HG02571 (cell line): ENCODE measurements around the gene TDP2.
"Not testable (repeated sequence)": the region's sequence is repeated elsewhere in the genome, so short reads cannot be mapped to it uniquely, and the experiment has no call there.

ENCODE experiments used
- ATAC-seq: cut with Tn5 transposase; IDR thresholded peaks from one replicate; pipeline ENCODE4 v1.9.1; 2021; ENCODE audit warnings: mild to moderate bottlenecking, moderate library complexity; ENCODE audit not compliant: unreplicated experiment

The TDP2 gene

GRCh38 chr6:24666641-24667377 is at the start of gene TDP2, which contains the start of gene ACOT13:
TDP2 (minus strand) TSS chr6:24666899; CDS start chr6:24666862, 37 bp downstream.
ACOT13 (plus strand) TSS chr6:24667077; CDS start chr6:24667264, 187 bp downstream.
- peak; percentile 96 for ATAC-seq

DNA sequence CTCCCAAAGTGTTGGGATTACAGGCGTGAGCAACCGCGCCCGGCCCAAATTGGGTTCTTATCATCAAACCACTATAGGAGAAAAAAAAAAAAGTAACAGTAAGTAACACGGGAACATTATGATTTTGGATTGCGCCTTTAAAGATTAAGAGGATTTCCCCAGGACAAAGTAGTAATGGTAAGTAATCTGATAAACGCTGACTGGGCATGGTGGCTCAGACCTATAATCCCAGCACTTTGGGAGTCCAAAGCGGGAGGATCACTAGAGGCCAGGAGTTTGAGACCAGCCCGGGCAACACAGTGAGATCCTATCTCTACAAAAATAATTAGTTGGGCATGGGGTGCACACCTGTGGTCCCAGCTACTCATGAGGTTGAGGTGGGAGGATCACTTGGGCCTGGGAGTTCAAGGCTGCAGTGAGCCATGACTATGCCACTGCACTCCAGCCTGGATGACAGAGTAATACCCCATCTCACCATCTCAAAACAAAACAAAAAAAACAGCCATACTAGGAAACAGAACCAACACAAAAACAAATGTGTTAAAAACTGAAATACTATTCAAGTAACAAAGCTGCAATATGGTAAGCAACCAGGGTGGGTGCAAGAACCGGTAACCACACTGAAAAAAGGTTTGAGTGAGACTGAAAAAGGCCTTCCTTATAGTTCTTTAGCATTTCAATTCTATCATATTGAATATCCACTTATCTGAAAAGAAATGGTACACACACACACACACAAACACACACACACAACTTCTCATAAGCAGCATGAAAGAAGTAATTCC is 44.0 kb upstream of the TDP2 start:
- no peak for ATAC-seq

- ATAC-seq: no peak
These were observed 42.5 kb upstream of the TDP2 start for GRCh38 chr6:24709014-24709711.

- no peak for ATAC-seq
These were observed 41.9 kb upstream of the TDP2 start for GRCh38 chr6:24708612-24709011.

GRCh38 chr6:24704468-24704867 is 37.8 kb upstream of the TDP2 start:
- ATAC-seq: no peak

- ATAC-seq: no peak
These were observed 36.1 kb upstream of the TDP2 start for GRCh38 chr6:24702720-24703282.

DNA sequence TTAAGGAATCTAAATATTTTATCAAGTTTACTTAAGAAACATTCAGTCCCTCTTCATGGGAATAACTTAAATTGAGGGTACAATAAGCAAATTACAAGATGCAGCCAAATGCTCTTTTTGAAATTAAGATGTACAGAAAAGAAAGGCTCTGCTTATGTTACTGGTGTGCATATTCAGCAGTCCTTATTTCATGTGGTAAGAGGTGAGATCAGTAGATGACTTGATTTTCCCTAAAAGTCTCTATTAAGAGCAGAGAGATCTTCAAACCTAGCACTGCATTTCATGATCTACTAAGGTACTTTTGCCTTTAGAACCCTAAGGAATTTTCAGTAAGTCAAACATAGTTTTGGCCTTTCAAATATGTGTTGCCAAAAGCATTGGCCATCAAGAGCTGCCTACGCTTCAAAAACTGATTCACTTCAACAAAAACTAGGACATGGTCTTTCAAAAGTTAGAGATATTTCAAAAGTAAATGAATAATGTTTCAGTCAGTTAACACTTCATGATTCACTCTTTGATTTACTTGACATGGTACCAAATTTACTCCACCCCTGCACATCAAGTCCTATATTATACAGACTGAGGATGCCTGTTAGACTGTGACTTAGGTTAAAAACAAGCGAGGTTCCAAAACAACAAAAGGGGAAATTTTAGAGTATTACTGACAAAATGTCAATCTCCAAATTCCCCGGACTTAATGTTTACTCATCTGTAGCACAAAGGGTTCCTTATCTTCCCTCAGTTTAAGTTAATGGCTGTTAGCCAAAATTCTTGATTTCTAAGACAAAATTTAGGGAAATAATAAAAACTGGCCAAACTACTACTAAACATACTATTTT is 33.0 kb upstream of the TDP2 start:
- ATAC-seq: no peak

GRCh38 chr6:24696097-24696496 is 29.4 kb upstream of the TDP2 start:
- ATAC-seq: no peak

DNA sequence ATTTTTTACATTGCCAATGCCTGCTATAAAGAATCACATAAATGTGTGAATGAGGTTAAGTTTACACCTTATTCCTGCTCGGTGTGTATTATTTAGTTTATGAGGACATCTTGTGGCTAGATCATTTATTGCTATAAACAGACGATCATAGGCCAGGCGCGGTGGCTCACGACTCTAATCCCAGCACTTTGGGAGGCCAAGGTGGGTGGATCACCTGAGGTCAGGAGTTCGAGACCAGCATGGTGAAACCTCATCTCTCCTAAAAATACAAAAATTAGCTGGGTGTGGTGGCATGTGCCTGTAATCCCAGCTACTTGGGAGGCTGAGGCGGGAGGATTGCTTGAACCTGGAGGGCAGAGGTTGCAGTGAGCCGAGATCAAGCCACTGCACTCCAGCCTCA is 28.9 kb upstream of the TDP2 start:
- ATAC-seq: not testable (repeated sequence)

DNA sequence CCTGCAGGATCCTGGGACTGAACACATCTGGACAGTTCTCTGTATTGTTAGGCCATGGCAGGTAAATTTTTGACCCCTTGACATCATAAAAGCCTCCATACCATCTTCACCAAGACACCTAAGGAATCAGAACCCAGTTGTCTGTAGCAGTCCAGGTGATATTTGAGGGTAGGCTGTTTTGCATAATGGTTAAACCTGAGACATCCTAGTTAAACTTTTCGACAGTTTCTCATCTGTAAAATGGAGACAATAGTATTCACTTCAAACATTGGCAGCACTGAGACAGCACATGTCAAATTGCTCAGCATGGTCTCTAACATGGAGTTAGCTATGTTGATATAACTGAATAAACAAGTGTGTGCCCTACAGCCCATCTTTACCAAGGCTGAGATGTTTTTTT is 27.5 kb upstream of the TDP2 start:
- no peak for ATAC-seq

DNA sequence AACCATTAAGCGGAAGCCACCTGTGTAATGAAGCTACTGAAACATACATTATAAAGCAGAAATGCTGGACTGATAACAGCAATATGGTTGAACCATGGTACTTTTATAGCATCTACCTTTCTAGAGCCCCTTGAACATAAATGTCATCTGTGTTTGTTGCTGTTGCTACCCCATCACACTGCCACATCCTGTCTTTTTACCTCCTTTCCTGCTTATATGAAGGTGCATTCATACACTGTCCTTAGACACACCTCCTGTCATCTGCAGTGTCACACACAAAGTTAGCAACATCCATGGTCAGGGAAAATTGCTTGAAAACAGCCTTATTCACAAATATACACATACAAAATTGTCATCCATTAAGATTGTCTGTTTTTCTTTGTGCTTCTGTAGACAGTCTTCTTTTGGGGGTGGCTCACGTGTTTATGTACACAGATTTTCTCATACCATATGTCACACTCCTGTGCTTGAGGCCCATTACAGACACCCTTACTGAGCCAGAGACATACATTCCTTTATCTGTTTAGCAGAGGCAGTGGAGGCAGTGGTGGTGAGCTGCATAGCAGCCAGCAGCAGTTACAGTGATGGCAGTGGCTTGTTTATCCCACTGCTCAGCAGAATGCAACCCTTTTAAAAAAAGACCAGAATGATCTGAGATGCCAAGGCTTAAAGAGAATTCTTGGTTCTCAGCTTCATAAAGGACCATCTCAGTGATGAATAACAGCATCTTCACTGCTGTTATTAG is 26.3 kb upstream of the TDP2 start:
- ATAC-seq: no peak

DNA sequence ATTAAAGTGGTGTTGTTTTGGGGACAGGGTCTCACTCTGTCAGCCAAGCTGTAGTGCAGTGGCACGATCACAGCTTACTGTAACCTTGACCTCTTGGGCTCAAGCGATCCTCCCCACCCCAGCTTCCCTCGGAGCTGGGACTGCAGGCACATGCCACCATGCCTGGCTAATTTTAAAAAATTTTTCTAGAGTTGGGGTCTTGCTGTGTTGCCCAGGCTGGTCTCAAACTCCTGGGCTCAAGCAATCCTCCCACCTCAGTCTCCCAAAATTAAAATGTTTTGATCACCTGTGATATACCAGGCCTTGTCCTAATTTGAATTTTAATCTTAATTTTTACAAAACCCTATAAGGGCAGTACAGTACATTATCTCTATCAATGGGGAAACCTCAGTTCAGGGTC is 25.7 kb upstream of the TDP2 start:
- ATAC-seq: no peak

- no peak for ATAC-seq
These were observed 25.3 kb upstream of the TDP2 start for GRCh38 chr6:24692003-24692402.

DNA sequence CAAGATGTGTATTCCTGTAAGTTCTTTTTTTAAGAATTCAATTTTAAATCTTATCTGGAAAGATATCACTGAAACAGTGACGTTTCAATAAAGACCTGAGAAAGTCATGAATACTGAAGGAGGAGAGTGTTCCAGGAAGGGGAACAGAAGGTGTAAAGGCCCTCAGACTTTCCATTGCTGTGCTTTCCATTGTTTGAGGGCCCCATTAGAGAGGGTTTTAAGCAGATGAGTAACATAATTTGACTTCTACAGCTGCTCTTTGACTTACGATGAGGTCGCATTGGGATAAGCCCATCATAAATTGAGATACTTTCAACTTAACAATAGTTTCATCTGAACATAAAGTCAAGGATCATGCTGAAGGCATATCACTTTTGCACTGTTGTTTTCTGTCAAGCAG is 24.9 kb upstream of the TDP2 start:
- no peak for ATAC-seq

DNA sequence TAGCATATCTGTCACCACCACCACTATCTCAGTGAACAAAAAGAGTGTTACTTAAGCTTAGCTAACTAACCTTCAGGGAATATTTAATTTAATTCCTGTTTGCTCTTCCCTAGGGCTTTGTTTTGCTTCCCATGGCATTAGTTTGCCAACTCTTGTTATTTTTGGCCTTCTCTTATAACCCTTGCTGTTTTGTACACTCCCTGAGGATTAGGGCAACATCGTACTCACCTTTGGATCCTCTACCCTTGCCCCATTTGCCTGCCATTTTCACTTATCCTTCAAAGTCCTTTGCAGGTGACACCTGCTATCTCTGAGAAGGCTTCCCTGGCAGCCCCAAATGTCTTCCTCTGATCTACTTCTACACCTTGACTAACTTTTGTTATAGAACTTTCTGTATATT is 23.9 kb upstream of the TDP2 start:
- ATAC-seq: no peak

- ATAC-seq: no peak
These were observed 23.3 kb upstream of the TDP2 start for GRCh38 chr6:24689964-24690363.

DNA sequence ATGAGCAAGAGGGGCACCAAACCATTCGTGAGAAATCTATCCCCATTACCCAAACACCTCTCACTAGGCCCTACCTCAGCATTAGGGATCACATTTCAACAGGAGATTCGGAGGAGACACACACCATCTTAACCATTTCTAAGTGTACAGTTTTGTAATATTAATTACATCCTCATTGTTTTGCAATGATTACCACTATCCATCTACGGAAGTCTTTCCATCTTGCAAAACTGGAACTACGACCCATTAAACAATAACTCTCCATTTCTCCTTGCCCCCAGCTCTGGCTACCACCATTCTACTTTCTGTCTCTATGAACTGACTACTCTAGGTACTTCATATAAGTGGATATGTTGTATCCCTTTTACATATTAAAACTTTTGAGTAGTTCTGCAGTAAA is 20.2 kb upstream of the TDP2 start:
- no peak for ATAC-seq

DNA sequence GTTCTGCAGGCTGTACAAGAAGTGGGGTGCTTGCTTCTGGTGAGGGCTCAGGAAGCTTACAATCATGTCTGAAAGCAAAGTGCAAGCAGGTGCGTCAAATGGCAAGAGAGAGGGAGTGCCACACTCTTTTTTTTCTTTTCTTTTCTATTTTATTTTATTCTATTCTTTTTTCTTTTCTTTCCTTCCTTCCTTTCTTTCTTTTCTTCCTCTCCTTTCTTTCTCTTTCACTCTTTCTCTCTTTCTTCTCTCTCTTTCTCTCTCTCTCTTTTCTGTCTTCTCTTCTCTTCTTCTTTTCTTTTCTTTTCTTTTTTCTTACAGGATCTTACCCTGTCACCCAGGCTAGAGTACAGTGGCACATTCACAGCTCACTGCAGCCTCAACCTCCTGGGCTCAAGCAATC is 19.7 kb upstream of the TDP2 start:
- ATAC-seq: no peak
